ENCODE data around the gene SPRTN.

GRCh38 chr1:231318015-231318355 is 20.1 kb upstream of the SPRTN start:
- TF ChIP-seq CTCF (IDR thresholded peaks at IDR 0.05) = no peak
- TF ChIP-seq POLR2A (IDR thresholded peaks at IDR 0.05) = no peak
